M059J (cell line): ENCODE measurements around the gene RUNX2. TPM values are rescaled to one million over a fixed set of nuclear protein-coding genes. Genes with fewer than 3 reads are reported as not detected.
A peak's percentile ranks its signal among the peaks of the same experiment; 100 is the strongest.
"Not testable (repeated sequence)": the region's sequence is repeated elsewhere in the genome, so short reads cannot be mapped to it uniquely, and the experiment has no call there.

Experiments
- DNase-seq: peaks from one replicate; pipeline ENCODE4 v3.0.0-alpha.2; 2012; ENCODE audit warnings: low read depth
- total RNA-seq: library from RNA; depleted of rRNA; stranded (reverse); fragments of >200 nt; shearing (Covaris generic); gene quantifications from 2 replicates; pipeline ENCODE4 v1.2.3, GENCODE V29; 2014

The RUNX2 gene
- total RNA-seq, 1 experiment from 2014 or later, result 37.2 TPM

DNA sequence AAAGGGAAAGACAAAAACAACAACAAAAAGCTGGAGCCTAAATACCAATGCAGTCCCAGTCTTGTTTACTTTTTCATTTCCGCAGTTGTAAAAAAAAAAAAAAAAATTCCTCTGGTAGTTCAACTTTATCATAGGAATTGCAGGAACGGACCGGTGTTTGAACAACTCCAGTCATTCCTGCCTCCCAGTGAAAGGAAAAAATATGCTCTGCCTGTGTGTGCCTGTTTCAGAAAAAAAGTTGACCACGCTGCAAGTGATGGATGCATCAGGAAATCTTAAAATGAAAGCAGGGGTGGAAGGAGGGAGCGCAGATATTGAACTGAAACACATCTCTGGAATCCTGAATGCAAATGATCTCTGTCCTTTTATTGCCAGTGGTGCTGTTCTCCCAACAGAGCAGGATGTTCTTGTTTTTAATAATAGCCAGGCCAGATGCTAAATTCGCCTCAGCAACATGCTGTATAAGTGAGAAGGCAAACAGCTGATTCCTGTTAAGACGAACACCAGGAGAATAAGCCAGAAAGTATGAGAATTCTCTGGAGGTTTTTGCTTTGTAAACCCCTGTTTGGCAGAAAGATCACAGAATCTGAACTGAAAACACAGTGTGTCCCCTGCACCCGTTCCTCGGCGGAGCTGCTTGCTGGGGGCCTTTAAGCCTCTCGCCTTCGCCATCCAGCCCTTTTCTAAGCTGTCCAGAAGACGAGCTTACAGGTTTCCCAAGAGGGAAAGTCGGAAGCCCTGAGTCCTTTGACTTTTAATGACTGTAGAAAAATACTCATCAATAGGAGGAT lies 228.0 kb downstream of the RUNX2 start:
- DNase-seq, result peak; percentile 55

DNA sequence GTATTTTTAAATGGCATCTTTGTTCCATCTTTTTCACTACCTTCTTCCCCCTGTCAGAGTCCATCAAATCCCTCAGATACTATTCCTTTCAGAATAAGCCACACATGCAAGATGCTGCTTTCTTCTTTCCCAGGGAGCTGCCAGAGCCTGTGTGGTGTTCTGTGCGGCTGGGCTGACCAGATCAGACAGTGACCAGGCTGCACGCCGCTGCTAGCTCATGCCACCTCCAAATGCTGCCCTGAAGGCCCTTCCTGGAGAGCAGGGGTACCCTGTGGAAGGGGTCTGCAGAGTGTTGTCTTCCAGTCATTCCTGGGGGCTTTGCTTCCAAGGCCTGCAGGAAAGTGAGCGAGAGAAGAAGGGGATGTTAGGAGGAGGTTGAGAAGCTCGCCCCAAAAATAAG lies 228.7 kb downstream of the RUNX2 start:
- DNase-seq, result no peak

DNA sequence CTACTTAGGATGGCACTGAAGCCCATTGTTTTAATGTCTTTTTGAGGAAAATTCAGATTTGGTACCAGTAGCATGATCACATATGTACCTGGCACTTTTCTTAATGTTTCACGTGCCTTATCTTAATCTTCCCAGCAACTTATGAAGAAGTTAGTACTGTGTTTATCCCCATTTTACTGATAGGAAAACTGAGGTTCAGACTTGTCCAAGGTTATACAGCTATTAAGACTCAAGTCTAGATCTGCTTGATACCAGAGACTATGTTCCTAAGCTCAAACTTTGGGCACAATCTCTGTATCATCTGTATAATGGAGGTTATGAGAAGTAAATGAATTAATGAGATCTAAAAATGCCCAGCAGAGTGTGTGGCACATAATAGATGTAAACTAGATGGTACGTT lies 229.3 kb downstream of the RUNX2 start:
- no peak for DNase-seq

DNA sequence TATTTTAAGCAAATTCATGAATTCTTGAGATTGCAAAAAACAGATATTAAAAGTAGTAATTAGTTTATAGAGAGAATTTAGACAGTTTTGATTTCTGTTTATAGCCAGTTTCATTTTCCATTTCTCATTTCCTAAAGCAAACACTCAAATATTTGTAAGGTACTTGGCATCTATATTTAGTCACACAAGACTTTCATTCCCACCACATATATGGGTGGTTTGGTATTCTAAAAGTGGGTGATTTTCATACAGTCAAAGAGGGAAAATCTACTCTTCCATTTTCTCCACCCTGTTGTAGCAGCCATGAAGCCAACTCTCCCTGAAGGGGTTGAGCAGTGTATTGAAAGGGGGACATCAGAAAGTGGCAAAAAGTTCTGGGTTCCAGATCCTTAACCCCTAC lies 230.7 kb downstream of the RUNX2 start:
- DNase-seq, result no peak

DNA sequence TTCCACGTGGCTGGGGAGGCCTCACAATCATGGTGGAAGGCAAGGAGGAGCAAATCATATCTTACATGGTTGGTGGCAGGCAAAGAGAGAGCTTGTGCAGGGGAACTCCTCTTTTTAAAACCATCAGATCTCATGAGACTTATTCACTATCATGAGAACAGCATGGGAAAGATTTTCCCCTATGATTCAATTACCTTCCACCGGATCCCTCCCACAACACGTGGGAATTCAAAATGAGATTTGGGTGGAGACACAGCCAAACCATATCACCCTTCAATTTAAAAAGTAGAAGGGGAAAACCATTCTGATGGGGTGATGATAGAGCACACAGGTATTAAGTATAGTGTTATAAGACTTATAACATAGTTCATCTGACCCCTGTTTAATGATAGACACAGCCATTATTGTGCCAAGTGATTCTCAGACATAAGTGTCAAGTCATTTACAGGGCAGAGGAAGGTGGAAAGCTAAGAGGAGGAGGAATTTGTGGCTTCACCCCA lies 232.2 kb downstream of the RUNX2 start:
- not testable (repeated sequence) for DNase-seq

DNA sequence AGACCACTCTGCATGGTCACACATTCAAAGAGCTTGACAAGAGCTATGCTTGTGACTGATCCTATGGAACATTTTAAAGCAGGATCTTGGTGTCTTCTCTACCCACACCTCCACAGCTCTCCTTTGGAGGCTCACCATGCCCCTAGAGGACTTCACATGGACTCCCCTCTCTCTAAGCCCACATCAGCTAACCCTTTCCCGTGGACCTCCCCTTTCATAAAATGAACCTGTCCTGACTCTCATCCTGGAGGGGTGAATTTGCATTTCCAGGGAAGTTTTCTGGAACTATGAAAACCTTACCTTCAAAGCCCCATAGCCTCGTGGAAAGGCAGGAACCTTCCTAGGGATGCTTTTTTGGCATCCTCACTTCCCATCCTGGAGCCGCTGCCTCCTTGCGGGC lies 234.0 kb downstream of the RUNX2 start:
- DNase-seq, result no peak

DNA sequence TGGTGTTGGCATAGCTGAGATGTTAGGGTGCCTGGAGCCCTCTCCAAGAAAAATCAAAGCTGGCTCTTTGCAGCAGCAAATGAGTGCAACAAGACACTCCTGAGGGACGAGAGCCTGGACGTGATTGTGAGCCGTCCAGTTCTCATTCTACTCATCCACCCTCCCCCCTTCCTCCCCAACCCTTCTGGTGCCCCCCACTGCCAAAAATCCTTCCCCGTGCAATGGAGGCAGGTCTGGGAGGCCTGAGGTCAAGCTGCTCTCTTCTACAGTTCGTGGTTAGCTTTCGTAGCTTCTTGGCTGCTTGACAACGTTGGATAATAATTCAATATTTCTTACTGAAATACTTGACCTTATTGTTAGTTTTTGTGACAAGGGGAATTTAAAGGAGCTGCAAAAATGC lies 234.9 kb downstream of the RUNX2 start:
- DNase-seq, result no peak

DNA sequence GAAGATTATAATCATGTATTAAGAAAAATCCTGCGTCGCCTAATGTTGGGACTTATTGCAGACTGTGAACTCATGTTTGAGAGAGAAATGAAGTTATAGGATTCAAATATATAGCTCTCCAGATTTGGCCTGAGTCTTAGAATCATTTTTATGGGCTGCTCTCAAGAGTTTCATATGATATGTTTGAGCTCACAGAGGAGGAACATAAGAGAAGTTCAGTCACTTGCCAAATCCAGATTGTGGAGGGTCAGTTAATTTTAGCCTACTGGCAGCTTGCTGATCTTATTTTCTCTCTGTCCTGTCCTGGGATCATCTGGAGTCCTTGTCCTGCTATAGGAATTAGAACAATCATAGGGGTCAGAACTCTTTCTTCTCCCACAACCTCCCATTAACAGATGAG lies 235.7 kb downstream of the RUNX2 start:
- no peak for DNase-seq

DNA sequence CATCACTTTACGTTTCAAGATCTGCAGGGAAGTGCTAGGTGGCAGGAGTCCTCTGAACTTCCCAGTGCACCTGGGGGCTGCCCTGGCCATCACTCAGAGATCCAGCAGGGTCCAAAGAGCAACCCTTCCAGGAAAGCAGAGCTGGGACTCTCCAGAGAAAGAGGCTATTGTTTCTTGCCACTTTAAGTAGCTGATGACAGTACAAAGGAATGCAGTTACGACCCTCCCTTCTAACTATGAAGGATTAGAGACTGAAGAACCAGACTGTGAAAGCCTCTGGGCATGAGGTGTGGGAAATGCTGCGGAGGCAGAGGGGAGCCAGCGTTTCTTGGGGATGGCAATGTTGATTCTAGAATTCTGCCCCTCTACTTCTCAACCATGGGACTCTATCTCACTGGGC lies 238.8 kb downstream of the RUNX2 start:
- peak; percentile 71 for DNase-seq

DNA sequence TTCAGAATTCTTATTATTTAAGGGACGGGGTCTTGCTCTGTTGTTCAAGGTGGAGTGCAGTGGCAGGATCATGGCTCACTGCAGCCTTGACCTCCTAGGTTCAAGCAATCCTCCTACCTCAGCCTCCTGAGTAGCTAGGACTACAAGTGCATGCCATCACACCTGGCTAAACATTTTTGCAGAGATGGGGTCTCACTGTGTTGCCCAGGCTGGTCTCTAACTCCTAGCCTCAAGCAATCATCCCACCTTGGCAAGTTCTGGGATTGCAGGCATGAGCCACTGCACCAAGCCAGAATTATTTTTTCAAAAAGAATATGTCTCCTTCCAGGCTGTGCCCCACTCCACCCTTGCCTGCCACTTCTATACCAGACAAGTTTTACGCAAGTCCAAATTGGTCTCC lies 239.7 kb downstream of the RUNX2 start:
- DNase-seq, result no peak

DNA sequence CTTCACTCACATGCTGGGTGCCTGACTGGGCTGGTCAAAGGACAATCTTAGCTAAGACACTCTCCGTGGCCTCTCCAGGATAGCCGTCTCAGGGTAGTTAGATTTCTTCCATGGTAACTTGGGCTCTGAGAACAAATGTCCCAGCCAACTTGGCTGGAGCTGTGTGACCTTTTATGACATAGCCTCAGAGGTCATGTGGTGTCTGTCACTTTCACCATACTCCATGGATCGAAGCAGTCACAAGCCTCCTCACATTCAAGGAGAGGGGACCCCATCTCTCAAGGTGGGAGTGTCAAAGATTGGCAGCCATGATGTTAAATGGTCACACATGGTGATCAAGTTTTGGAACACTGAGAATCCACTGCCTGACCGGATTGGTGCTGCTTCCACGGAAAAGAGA lies 240.5 kb downstream of the RUNX2 start:
- DNase-seq, result no peak

DNA sequence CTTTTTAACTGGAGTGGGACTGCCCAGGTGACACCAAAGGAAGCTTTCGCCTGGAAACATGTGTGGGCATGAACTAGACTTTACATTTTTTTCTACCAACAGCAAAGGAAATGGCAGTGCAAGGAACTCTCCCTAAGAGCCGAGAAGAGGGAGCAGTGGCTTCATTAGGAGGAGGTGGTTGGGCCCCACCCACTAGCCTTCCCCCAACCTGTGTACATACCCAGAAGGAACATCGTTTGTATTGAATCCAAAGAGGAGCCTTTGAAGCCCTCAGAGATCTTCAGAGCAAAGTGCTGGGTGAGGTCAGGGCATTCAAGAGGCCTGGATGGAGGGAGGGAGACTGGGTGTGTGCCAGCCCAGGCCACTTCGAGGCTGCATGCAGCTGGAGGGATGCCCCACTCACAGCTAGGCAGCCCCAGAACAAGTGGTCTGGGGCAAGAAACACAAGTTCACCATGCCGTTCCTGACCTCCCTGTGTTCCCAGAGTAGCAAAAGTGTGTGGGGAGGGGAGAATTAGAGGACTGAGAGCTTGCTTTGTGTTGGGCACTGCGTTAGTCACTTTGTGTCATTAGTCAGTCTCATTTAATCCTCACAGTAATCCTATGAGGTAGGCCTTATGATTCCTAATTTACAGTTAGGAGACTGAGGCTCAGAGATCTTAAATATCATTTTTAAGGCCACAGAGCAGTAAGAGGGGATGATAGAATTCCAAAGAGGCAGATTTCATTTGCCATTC lies 241.2 kb downstream of the RUNX2 start:
- DNase-seq, result peak; percentile 49

DNA sequence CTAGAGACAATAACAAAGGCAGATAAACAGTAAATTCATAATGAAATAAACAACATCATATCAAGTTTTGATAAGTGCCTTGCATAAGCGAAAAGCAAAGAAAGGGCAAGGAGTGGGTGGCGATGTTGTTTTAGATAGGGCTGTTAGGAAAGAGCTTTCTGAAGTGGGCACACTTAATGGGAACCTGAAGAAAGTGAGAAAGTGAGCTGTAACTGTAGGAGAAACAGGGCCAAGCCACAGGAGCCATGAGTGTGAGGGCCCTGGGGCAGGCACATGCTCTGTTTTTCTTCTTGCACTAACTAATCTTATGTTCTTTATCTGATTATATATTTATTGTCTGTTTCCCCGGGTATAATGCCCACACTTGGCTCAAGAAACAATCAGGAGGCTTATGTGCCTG lies 243.0 kb downstream of the RUNX2 start:
- no peak for DNase-seq

DNA sequence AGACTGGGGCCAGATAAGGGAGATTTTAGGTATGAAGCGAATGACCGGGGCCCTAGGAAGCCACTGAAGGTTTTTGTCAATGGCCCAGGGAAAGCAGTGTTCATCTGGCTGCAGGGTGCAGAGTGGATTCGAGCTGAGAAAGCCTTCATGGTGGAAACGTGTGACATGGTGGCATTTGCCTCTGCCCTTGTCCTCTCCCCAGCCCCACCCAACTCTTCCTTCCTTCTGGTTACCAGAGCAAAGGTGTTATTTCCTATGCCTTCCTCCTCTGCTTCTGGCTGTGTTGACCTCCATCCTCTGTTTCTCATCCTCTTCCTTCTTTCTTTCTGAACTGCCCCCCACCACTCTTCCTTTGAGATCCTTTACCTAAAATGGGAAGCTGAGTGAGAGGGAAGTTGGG lies 244.7 kb downstream of the RUNX2 start:
- DNase-seq, result no peak

DNA sequence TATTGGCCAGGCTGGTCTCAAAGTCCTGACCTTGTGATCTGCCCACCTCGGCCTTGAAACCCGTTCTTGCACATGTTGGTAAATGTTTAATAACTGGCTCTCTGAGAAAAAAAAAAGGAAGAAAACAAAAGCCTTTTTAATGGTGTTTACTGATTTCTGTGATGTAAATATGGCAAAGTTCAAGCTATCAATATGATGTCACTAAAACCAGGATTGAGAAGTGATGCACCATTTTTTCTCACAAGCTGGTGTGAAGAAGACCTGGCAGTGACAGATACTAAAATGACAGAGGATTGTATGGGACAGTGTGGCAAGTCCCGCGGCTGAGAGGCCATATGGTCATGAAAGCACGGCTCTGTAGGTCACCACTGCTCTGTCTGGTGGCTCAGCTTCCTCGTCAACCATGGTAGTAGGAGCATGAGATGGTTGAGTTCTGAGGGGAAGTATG lies 245.9 kb downstream of the RUNX2 start:
- DNase-seq, result no peak

DNA sequence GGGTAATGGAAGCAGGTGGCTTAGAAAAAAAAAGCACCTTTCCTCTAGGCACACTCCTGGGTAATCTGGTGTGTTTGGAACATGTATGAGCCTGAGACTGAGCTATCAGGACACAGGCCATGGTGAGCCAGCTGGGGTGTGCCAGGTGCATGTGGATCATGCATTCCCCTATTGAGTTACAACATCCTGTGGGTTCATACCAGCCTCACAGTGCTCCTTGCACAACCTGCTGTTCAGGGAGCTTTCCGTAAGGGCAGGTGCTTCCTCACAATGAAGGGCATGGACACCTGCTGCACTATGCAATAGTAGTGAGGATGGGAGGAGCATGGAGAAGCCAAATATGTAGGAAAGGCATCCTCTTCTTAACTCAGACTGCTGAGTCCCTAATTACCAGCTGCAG lies 246.8 kb downstream of the RUNX2 start:
- DNase-seq, result no peak

DNA sequence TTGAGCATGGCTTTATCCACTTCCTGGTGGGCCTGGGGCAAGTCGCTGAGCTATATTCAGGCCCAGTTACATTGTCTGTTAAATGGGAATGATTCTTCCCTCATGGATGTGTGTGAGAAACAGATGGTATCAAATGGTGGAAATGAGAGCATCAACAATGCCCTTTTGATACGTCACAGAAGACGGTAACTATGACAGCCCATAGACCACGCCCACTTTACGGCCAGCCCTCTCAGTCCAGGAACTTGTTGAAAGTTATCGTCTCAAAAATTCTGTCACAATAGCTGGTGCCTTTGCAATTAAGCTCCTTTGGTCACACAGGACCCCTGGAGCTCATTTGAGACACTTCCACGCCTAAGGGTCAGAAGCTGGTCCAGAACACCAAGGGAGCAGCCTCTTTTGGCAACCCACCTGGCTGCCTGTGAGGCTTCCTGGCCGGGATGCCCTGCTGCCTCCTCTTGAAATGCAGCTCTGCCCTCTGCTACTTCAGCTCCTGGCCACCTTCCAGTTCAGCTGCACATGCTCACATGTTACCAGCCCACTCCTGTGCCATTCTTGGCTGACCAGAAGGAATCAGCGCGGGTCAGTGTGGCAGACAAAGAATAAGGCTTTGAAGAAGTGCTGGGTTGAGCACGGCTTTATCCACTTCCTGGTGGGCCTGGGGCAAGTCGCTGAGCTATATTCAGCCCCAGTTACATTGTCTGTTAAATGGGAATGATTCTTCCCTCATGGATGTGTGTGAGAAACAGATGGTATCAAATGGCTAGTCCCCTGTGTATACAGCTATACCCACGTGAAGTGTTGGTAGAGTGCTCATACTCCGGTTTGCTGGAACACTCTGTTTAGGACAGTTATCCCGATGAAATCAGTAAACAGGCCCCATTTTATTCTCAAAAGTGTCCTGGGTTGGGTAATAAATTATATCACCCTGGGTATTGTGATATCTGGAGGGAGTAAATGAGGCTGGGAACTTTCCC lies 248.8 kb downstream of the RUNX2 start:
- DNase-seq, result no peak

DNA sequence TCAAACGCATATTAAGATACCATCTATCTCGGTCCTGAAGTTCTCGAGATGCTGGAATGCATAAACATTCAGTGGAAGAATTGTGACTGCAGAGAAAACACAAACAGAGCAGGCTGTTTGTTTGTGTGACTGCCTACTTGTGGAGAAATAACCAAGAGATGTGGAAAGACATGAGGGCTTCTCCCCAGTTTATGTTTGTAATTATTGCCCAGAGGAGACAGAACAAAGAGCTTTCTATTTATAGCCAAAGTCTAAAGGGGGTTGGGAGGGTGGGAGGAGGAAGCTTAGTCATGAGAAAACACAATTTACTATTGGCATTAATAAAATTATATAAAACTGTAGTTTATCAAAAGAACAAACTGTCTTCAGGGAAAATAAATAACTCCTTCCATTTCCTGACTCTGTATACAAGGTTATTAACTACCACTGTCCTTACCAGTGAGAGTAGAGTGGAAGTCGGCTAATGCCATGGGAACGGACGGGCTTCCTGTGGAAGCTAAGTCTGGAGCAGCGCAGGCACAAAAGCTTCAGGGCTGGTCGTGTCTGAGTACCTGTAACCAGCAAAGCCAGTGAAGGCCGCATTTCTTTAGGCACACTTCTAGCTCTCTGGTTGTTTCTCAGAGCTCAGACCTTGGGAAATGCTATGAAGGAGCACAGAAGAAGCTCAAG lies 249.8 kb downstream of the RUNX2 start:
- DNase-seq, result peak; percentile 58

DNA sequence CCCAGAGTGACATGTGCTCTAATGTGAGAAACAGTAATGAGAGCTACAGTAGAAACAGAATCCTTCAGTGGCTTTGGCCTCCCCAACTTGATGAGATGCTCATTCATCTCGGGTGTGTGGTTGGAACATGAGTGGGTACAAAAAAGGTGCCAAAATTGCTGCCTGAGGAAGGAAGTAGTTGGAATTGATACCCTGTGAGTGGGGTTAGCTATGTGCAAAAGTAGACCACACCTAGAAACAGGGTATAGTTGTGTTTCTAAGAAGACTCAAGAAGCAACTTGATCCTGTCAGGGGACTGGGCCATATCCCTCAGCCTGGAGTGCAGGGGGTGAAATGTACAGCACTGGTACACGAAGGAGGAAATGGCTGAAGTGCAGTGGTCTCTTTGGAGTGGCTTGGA lies 256.0 kb downstream of the RUNX2 start:
- no peak for DNase-seq

DNA sequence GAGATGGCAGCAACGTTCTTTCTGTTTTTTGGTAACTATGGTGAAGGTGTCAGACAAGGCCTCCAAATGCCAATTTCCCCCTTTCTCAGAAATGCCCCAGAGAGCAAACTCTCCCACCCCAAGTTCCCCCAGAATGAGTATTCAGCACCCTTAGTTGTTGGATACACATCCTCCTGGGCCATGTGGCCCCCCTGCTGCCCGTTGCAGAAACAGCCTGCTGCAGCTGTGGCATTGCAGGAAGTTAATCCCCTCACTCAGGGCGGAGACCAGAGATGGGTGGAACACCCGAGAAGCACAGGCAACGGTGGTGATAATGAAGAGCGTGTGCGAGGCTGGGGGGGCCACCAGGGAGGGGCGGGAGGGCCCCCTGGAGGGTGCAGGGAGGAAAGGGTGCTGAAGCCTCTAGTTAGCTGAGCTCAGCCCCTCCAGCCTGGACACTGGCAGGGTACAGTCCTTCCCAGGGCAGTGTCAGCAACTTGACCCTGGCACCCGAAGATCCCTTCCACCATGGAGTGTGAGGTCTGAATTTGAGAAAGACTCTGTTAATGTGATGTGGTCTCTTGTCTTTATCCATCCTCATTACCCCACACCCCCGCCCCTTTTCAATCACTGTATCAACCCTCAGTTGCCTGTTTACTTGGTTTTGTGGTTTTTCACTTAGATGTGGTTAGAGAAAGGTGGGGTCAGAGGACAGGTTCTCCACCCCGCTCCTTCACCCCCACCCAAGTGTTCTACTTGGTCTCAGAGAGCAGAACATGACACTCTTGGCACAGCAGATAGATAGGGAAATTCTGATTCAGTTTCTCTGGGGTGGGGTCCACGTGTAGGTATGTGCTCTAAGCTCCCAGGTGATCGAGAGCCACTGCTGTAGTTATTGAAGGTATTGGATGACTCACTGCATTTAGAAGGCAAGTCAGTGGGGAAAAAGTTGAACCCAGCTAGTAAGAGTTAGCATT lies 258.4 kb downstream of the RUNX2 start:
- peak; percentile 24 for DNase-seq
